Measurements from ENCODE around the gene OR10H3.
"Not testable (repeated sequence)": the region's sequence is repeated elsewhere in the genome, so short reads cannot be mapped to it uniquely, and the experiment has no call there.

DNA sequence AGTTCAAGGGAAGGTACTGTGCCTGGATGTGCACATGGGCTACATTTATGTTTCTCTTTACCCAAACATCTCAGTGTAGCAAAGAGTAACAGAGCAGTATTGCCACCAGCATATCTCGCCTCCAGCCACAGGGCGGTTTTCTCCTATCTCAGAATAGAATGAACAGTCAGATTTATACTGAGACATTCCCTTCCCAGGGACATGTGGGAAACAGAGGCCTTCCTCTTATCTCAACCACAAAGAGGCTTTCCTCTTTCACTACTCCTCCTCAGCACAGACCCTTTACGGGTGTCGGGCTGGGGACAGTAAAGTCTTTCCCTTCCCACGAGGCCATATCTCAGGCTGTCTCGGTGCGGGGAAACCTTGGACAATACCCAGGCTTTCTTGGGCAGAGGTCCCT is 45.1 kb downstream of the OR10H3 start:
- TF ChIP-seq CTCF (conservative IDR thresholded peaks at IDR 0.05; ENCODE audit: low read depth, low read length); EZH2 (IDR thresholded peaks at IDR 0.05; ENCODE audit: low read length, unreplicated experiment); EZH2phosphoT487 (IDR thresholded peaks at IDR 0.05; ENCODE audit: borderline replicate concordance, low read length): not testable (repeated sequence)
